ENCODE measurements around the gene TMEM222.

TMEM222 gene

GRCh38 chr1:27363766-27364695 is 42.1 kb downstream of the TMEM222 start:
- TF ChIP-seq CTCF (IDR thresholded peaks at IDR 0.05; ENCODE audit: insufficient read depth, low read depth, low read length, missing control alignments) = no peak
- DNase-seq (ENCODE audit: low read depth) = no peak
- no peak overlapping the region for H3K4me3 ChIP-seq (ENCODE audit: low read length)

- TF ChIP-seq CTCF (IDR thresholded peaks at IDR 0.05; ENCODE audit: insufficient read depth, low read depth, low read length, missing control alignments) = no peak
- no peak for DNase-seq (ENCODE audit: low read depth)
- peak overlapping the region; percentile 71 for H3K4me3 ChIP-seq (ENCODE audit: low read length)
These were observed 42.9 kb downstream of the TMEM222 start for GRCh38 chr1:27364696-27365371.

- H3K4me3 ChIP-seq (ENCODE audit: low read length) = peak overlapping the region; percentile 71
- peak; percentile 91 for DNase-seq (ENCODE audit: low read depth)
- TF ChIP-seq CTCF (IDR thresholded peaks at IDR 0.05; ENCODE audit: insufficient read depth, low read depth, low read length, missing control alignments) = no peak
These were observed 43.6 kb downstream of the TMEM222 start for GRCh38 chr1:27365372-27366112.

- H3K4me3 ChIP-seq (ENCODE audit: low read length) = peak overlapping the region; percentile 71
- TF ChIP-seq CTCF (IDR thresholded peaks at IDR 0.05; ENCODE audit: insufficient read depth, low read depth, low read length, missing control alignments) = no peak
- DNase-seq (ENCODE audit: low read depth) = peak; percentile 68
These were observed 44.1 kb downstream of the TMEM222 start for GRCh38 chr1:27366113-27366410.

- peak within 1 kb of the TSS; percentile 71 for H3K4me3 ChIP-seq (ENCODE audit: low read length)
- DNase-seq (ENCODE audit: low read depth) = peak; percentile 94
- TF ChIP-seq CTCF (IDR thresholded peaks at IDR 0.05; ENCODE audit: insufficient read depth, low read depth, low read length, missing control alignments) = peak; percentile 8
These were observed 44.6 kb downstream of the TMEM222 start, which contains the start of gene MAP3K6 for GRCh38 chr1:27366411-27367159. Gene MAP3K6, minus strand, starts transcription at chr1:27366961. Its CDS starts 364 bp downstream, at chr1:27366597.

- H3K4me3 ChIP-seq (ENCODE audit: low read length) = peak overlapping the region; percentile 71
- TF ChIP-seq CTCF (IDR thresholded peaks at IDR 0.05; ENCODE audit: insufficient read depth, low read depth, low read length, missing control alignments) = no peak
These were observed 45.2 kb downstream of the TMEM222 start for GRCh38 chr1:27367160-27367650.

More at GRCh38 chr1:27367160-27367650, 45.2 kb downstream of the TMEM222 start:
- no peak for DNase-seq (ENCODE audit: low read depth)

Data from epithelial cell of esophagus (primary cell).